Left hindlimb (tissue), 1 donor: Measurements from ENCODE around the gene ELOB.

ENCODE experiments used
- DNase-seq: peaks from one replicate; pipeline ENCODE4 v3.0.0-alpha.2; 2018

ELOB gene

DNA sequence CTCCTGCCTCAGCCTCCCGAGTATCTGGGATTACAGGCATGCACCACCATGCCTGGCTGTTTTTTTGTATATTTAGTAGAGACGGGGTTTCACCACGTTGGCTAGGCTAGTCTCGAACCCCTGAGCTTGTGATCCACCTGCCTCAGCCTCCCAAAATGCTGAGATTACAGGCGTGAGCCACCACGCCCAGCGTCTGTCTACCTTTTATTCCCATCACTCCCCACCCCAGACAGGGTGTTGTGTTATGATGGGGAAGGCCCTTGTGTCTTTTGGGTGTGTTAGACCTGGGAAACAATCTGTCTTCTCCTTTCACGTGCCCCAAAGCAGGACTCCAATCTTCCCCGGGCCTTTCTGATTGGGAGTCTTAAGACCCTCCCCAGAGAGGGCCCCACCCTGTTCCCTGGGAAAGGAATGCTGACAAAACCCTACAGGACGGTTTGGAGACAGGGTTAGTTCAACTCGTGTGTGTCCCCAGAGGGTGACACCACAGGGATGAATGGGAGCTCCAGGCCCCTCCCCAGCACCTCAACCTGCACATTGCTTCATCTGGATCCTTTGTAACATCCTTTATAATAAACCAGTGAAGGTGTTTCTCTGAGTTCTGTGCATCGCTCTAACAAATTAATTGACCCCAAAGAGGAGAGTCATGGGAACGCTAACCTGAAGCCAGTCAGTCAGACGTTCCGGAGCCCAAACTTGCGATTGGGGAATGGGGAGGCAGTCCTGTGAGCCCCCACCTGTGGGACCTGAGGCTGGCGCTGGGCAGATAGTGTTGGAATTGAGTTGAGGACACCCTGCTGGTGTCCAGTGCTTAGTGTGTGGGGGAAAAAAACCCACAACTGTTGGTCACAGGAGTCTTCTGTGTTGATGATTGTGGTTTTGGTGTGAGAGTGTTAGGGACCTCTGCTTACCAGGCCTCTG, 3.2 kb upstream of the ELOB start:
- no peak for DNase-seq

DNA sequence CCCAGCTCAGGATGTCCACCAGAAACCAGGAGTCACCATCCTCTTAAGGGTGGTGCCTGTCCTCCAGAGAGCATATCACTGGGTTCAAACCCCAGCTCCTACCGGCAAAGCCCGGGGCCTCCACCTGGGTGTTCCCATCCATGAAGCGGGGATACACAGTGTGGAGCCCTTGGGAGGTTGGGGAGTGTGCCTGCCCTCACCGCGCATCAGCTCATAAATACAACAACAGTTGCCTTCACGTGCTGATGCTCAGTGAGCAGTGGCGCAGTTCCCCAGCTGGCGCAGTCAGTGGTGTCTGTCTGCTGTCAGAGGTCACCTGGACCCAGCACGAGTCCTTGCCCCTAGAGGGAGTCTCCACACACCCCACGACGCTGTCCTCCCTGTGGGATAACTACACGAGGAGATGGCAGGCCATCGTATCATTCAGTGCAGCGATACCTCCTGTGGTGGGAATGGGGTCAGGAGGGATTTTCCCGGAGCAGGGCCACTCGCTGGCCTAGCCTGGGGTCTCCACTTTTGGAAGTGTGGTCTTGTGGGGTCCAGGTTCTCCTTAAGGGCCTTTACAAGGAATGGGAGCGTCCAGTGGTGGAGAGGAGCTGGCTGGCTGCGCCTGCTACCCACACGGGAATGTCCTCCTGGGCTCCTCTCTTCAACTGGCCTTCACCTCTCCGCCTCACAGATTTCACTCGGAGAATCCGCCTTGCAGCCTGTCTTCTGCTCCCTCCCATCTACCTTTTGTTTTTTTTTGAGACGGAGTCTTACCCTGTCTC, 2.3 kb upstream of the ELOB start:
- DNase-seq: no peak

DNA sequence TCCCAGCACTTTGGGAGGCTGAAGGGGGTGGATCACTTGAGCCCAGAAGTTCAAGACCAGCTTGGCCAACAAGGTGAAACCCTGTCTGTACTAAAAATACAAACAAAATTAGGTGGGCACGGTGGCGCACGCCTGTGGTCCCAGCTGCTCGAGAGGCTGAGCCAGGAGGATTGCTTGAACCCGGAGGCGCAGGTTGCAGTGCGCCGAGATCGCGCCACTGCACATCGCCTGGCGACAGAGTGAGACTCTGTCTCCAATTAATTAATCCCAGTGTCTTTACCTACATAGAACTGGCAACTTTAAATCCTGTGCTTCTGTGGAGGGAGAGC, 1.5 kb upstream of the ELOB start:
- no peak for DNase-seq

DNA sequence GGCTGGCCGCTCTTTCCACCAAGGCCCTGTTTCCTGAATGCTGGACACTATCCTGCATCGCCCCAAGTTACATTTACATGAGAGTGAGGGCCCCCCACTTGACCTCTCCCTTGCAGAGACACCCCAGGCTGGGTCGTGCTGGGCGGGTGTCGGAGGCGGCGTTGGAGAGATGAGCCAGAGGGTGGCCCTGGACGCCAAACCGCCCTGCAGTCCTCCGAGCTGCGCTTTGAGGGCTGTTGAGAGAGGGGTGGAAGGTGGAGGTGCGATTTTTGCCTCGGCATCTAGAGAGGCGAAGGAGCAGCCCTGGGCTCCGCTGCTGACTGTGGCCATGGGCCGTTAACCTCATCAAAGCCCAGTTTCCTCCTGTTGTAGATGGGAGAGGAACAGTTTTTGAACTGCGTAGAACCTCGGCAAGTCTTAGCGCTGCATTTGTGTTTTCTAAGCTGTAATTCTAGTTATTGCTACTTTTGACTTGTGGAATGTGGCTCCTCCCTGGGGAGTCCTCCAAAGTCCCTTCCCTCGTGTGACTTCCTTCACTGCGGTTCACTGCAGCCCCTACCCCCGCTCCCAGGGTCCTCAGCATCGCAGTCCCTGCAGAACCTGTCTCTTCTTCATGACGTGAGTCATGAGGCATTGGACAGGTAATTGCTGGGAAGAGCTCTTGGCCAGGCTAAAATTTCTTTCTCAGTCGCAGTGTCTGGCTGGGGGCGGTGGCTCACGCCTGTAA, 986 bp upstream of the ELOB start:
- no peak for DNase-seq

DNA sequence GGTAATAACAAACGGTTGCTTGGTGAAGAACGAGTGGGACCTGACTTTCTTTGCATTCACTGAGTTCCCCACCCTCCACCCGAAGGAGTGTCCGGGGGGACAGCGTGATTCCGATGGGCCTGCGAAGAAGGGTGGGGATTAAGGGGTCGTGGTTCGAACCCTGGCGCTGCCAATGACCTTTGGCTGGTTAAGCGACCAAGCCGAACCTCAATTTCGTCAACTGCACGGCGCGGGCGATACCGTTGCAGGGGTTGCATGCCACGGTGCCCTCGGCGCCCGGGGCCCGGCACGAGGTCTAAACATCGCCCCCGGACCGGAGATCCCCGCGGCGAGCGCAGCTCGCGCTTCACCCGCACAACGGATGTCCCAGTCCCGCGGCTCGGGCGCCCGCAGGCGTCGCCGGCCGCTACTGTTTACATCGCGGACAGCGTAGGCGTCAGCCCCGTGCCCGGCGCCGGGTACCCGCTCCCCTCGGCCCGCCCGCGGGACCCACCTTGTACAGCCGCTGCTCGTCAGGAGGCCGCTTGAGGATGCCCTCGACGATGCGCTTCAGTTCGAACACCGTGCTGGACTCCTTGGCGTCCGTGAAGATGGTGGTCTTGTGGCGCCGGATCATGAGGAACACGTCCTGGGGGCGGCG, 460 bp downstream of the ELOB start:
- DNase-seq: no peak

DNA sequence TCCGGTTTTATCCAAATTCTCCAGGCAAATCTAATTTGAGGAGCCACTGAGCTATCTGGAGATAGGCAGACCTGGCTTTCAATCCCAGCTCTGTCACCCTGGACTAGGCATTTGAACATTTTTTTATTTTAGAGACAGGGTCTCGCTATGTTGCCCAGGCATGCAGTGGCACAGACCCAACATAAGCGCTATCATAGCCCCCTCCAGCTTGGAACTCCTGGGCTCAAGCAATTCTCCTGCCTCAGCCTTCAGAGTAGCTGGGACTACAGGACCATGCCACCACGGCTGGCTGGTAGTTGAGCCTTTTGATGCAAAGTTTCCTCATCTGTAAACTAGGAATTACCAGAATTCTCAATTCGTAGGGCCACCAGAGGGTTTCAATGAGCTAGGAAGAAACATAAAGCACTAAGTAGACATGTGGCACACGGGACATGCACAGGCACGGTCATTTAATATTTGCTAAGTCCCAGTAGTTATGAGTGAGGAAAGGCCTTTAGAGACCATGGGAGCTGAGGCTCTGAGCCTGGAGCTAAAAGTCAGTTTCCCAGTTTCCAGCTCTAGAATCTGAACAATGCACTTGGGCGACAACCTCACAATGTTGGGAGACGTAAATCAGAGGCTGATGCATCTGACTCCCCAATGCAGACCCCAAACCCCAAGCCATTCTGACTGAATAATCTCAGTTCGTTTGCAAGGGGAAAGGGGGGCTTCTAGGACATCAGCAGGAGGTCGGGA, 1.1 kb downstream of the ELOB start:
- DNase-seq: no peak

DNA sequence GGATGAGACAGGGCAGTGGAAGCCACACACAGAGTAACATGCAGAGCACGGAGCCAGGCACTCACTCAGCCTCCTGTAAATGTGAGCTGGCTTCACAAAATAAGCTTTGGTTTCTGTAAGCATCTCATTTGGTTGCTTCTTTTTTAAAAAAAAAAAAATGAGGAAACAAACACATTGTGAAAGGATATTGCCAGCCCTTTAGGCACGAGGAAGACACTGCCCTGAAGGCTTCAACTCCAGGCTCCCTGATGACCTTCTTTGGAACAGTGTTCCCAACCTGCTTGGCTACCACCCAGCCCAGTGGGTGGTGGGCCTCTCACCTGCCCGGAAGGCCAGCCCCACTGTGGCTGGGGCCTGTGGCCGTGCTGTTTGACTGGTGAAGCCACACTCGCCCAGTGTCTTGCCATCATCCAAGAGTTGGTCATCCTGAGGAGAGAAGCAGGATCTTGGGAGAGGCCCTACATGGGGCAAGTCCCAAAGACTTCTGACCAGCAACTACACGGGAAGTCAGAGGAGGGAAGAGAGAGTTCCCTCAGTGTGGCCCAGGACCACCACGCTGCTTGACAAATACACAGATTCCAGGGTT, 1.9 kb downstream of the ELOB start:
- no peak for DNase-seq

DNA sequence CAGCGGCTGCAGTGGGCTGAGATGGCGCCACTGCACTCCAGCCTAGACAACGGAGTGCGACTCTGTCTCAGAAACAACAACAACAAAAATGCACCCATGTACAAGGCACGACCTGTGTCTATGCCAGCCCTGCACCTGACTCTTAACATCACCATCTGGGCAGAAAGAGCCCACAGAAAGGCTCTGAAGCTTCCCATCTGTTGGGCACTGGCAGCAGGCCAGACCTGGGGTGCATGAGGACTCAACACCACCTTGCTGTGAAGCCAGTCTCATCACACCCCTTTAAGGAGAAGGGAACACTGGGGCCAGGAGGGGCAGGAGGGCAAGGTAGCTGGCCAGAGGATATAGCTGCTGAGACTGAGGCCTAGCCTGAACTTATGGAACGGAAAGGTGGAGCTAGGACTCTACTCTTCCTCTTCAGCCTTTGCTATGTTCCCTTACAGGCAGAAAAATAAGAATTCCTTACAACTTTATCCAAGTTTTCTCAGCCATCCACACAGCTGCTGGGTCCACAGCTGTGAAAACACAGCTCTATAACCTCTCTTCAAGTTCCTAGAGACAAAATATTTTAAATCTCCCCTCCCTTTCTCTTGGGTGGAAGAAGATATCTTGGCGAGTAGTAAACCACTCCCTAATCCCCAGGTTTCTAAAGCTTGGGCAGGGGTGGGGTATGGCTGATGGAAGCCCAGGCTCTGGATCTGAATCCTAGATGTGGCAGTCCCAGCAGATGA, 2.8 kb downstream of the ELOB start:
- DNase-seq: no peak

DNA sequence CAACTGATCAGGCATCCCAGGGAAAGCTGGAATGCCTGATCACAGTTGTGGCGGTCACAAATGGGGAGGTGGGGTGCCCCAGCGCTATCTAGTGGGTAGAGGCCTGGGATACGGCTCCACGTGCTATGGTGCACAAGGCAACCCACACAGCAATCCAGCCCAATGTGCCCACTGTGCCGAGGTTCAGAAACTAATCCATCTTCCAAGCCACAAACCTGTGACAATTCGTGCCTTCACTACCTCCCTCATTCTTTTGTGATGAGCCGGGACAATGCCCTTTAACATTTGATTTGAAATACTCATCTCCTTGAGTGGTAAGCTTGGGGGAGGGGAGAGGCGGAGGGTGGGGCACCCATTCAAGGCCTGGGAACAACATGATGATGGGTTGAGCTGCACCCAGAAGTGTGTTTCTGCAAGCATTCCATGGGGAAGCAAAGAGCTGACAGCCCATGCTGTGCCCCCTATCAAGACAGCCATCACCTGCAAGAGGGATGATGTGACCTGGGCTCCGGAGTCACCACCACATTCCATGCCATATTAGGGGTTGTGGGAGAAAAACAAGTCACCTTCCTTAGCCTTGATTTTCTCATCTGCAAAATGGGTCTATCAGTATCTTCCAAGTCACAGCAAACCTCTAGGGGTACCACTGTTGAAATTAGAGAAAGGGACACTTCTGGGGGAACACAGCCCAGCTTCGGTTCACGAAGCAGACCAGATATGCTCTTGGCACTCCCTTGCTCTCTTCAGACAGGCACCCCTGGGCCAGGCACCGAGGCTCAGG, 3.7 kb downstream of the ELOB start:
- DNase-seq: no peak

DNA sequence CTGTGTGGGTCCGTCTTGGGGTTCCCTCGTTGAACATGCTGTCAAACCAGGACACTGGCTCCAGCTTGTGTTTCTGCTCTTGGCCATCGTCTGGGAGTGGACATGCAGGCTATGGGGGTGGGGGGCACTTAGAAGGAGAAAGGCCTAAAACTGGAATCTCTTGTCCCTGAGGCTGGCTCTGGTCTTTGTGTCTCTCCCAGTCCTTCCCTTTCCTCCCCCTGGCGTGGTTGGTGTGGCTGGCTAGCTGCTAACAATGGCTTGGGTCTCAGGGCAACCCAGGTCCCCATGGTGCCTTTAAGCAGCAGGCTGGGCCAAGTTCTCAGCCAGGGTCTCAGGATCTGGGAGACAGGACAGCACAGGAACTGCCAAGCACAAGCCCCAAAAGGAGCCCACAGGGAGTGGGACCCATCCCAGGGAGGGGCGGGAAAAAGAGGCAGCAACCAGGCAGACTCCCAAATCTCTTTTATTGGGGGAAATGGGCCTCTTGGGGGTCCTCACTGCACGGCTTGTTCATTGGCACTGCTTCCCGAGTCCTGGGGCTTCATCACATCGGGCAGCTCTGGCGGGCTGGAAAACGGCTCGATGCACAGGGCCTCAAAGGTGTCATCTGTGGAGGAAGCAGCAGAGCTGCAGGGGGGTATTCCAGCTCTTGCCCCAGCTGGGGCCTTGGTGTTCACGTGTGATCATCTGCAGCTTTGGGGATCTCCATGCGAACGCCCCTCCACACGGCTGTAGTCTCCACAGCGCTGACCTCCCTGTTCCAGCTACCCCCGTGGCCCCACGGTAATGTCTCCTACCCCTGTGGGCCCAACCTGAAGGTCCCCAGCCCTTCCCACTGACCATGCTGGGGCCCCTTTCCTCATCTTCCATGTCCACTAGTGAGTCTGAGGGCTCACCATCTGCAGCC, 5.3 kb downstream of the ELOB start:
- no peak for DNase-seq

DNA sequence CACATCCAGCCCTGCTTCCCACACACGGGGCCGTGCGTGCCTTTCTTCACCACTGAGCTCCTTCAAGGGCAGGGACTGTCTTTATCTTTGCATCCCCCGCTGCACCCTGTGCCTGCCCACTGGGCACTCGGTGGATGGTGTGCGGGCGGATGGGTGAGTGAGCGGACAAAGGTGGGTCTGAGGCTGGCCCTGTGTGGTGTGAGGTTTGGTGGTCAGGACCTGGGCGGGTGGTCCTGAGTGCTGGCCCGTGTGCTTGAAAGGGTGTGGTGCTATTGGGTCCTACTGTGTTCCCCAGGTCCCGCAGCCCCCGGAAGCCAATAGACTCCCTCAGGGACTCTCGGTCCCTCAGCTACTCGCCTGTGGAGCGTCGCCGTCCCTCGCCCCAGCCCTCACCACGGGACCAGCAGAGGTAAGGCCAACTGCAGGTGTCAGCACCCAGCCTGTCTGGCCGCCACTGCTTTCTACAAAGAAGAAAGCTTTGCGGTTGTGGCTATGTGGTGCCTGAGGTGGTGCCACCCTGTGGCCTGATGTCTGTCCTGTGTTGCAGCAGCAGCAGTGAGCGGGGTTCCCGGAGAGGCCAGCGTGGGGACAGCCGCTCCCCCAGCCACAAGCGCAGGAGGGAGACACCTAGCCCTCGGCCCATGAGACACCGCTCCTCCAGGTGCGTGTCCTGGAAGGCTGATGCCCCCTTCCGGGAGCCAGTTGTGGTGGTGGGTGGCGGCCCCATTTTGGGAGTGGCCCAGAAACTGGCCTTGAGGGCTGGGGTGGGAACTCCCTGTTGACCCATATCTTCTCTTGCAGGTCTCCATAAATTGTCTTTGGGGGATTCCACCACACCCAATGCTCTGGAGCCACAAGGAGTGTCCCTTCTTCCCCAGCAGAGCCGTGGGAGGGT, 6.8 kb downstream of the ELOB start:
- DNase-seq: no peak

DNA sequence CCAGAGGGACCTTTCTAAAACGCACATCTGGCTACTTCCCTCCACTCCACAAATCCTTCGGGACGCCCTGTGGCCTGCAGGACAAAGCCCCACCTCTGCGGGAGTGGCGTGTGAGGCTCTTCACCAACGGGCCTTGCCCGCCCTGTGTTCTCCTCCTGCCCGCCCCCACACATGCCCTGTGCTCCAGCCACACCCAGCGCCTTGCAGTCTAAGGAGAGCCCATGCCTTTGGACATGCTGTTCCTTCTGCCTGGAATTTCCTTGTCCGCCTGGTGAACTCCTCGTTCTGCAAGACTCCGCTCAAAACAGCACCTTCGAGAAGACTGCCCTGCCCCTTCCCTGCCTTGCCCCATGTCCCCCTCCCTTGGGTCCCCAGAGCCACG, 7.4 kb downstream of the ELOB start:
- DNase-seq: no peak

DNA sequence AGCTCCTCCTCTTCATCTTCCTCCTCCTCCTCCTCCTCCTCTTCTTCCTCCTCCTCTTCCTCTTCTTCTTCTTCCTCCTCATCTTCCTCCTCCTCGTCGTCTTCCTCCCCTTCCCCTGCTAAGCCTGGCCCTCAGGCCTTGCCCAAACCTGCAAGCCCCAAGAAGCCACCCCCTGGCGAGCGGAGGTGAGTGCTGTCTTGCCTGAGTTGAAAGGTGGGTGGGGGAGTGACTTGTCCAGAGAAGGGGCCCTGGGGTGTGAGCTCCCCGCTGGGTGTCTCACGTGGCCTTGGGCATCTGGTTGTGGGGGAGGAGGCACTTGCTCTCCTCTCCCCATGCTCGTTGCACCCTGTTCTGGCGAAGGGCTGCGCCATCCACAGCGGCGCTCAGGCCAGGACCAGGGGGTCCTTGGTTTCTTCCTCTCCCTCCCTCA, 8.0 kb downstream of the ELOB start:
- DNase-seq: no peak

DNA sequence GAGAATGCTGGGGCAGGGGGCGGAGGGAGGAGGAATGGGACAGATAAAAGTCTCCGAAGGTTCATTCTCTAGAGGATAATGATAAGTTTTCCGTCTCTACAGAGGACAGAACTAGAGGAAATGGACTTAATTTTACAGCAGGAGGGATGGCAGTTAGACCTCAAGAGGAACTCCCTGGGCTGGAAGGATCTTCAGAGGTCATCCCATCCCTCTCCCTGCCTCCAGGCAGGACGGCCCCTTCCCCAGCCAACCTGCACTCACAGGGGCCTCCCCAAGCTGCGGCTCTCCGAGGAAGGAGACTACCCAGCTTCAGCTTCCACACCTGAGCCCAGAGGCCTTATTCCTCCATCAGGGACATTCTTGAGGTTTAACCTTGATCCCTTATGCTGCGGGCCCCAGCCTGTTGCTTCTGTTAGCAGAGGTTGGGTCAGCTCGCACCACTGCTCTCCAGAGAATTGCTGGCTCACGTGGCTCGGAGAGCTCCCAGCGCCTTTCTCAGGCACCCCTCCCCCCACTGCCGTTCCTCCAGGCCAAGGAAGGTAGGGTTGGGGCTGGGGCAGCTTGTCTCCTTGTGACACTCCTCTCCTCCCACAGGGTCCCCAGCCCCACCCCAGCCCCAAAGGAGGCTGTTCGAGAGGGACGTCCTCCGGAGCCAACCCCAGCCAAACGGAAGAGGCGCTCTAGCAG, 8.5 kb downstream of the ELOB start:
- no peak for DNase-seq

DNA sequence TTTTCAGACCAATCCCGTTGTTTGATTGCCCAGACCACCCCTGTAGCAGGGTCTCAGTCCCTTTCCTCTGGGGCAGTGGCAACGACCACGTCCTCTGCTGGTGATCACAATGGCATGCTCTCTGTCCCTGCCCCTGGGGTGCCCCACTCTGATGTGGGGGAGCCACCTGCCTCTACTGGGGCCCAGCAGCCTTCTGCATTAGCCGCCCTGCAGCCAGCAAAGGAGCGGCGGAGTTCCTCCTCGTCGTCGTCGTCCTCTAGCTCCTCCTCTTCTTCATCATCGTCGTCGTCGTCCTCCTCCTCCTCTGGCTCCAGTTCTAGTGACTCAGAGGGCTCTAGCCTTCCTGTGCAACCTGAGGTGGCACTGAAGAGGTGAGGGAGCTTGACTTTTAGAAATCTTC, 9.2 kb downstream of the ELOB start:
- DNase-seq: no peak

DNA sequence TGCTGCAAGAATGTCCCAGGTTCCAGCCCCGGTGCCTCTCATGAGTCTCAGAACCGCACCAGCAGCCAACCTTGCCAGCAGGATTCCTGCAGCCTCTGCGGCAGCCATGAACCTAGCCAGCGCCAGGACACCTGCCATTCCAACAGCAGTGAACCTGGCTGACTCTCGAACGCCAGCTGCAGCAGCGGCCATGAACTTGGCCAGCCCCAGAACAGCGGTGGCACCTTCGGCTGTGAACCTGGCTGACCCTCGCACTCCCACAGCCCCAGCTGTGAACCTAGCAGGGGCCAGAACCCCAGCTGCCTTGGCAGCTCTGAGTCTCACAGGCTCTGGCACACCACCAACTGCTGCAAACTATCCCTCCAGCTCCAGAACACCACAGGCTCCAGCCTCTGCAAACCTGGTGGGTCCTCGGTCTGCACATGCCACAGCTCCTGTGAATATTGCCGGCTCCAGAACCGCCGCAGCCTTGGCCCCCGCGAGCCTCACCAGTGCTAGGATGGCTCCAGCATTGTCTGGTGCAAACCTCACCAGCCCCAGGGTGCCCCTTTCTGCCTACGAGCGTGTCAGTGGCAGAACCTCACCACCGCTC, 9.8 kb downstream of the ELOB start:
- no peak for DNase-seq

DNA sequence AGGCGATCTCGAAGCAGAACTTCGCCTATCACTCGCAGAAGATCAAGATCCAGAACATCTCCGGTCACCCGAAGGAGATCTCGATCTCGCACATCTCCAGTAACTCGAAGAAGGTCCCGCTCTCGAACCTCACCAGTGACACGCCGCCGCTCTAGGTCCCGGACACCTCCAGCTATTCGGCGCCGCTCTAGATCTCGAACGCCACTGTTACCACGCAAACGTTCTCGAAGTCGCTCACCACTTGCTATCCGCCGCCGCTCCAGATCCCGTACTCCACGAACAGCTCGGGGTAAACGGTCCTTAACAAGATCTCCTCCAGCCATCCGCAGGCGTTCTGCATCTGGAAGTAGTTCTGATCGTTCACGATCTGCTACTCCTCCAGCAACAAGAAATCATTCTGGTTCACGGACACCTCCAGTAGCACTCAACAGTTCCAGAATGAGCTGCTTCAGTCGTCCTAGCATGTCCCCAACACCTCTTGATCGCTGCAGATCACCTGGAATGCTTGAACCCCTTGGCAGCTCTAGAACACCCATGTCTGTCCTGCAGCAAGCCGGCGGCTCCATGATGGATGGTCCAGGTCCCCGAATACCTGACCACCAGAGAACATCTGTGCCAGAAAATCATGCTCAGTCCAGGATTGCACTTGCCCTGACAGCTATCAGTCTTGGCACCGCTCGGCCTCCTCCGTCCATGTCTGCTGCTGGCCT, 10.5 kb downstream of the ELOB start:
- DNase-seq: no peak
